Mesenchymal stem cell (in vitro differentiated cells and primary cell): ENCODE measurements around the gene SCN1A.

Experiments used
- DNase-seq: peaks from one replicate; pipeline ENCODE4 v3.0.0-alpha.2; 2013
- H2AFZ ChIP-seq: one replicate; pipeline ENCODE4 v1.6.1; 2013; ENCODE audit warnings: low read depth, mild to moderate bottlenecking, control low read depth, inconsistent platforms, low read length, moderate library complexity
- H2AK5ac ChIP-seq: 2 replicates; pipeline ENCODE4 v1.6.1; 2013; ENCODE audit warnings: low read length, moderate library complexity, mild to moderate bottlenecking, inconsistent platforms; ENCODE audit not compliant: severe bottlenecking
- H2BK120ac ChIP-seq: one replicate; pipeline ENCODE4 v1.6.1; 2013; ENCODE audit warnings: low read depth, mild to moderate bottlenecking, inconsistent platforms, low read length, moderate library complexity
- H2BK12ac ChIP-seq, 2 experiments: one replicate each; pipeline ENCODE4 v1.6.1; 2013; ENCODE audit warnings: inconsistent platforms in 2 of 2, low read length in 2 of 2, mild to moderate bottlenecking in 2 of 2, moderate library complexity in 2 of 2, control low read depth in 1 of 2
- H2BK15ac ChIP-seq: one replicate; pipeline ENCODE4 v1.6.1; 2013; ENCODE audit warnings: mild to moderate bottlenecking, low read depth, inconsistent platforms; ENCODE audit not compliant: poor library complexity, severe bottlenecking
- H2BK5ac ChIP-seq: 2 replicates; pipeline ENCODE4 v1.6.1; 2013; ENCODE audit warnings: low read depth, mild to moderate bottlenecking, low read length, control low read depth, inconsistent platforms; ENCODE audit not compliant: poor library complexity, severe bottlenecking
- H3K14ac ChIP-seq, 2 experiments: one replicate each; pipeline ENCODE4 v1.6.1; 2013; ENCODE audit warnings: inconsistent platforms in 2 of 2, low read length in 2 of 2, control low read depth in 1 of 2, mild to moderate bottlenecking in 1 of 2, moderate library complexity in 1 of 2
- H3K18ac ChIP-seq, 2 experiments: one replicate each; pipeline ENCODE4 v1.6.1; 2013; ENCODE audit warnings: inconsistent platforms in 2 of 2, low read length in 2 of 2, control low read depth in 1 of 2, low read depth in 1 of 2, mild to moderate bottlenecking in 1 of 2
- H3K23ac ChIP-seq, 2 experiments: one replicate each; pipeline ENCODE4 v1.6.1; 2013; ENCODE audit warnings: inconsistent platforms in 2 of 2, low read length in 2 of 2, mild to moderate bottlenecking in 2 of 2, moderate library complexity in 2 of 2, control low read depth in 1 of 2
- H3K27ac ChIP-seq: 2 replicates; pipeline ENCODE4 v1.5.1; 2013; ENCODE audit warnings: mild to moderate bottlenecking, moderate library complexity, low read length, control low read depth, inconsistent platforms; ENCODE audit not compliant: poor library complexity, severe bottlenecking
- H3K27me3 ChIP-seq, 2 experiments: 2 replicates each; pipeline versions ENCODE4 v1.6.1 to v1.7.0; 2013; ENCODE audit warnings: low read length in 2 of 2, mild to moderate bottlenecking in 2 of 2, moderate library complexity in 2 of 2, control low read depth in 1 of 2, inconsistent platforms in 1 of 2; ENCODE audit not compliant: control insufficient read depth in 1 of 2, insufficient read depth in 1 of 2
- H3K36me3 ChIP-seq, 2 experiments: 2 replicates each; pipeline versions ENCODE4 v1.6.1 to v1.7.0; 2013; ENCODE audit warnings: low read length in 2 of 2, control low read depth in 1 of 2, inconsistent platforms in 1 of 2, low read depth in 1 of 2, mild to moderate bottlenecking in 1 of 2; ENCODE audit not compliant: insufficient read depth in 2 of 2, control insufficient read depth in 1 of 2
- H3K4ac ChIP-seq, 2 experiments: one replicate each; pipeline ENCODE4 v1.6.1; 2013; ENCODE audit warnings: inconsistent platforms in 2 of 2, low read length in 2 of 2, mild to moderate bottlenecking in 2 of 2, moderate library complexity in 2 of 2, control low read depth in 1 of 2, low read depth in 1 of 2
- H3K4me1 ChIP-seq: 2 replicates; pipeline ENCODE4 v1.6.1; 2013; ENCODE audit warnings: low read depth, low read length, control low read depth; ENCODE audit not compliant: control insufficient read depth, insufficient read depth
- H3K4me2 ChIP-seq: 2 replicates; pipeline ENCODE4 v1.6.1; 2013; ENCODE audit warnings: low read length, mild to moderate bottlenecking, inconsistent platforms; ENCODE audit not compliant: poor library complexity, severe bottlenecking
- H3K4me3 ChIP-seq, 2 experiments: 2 replicates each; pipeline versions ENCODE4 v1.5.1 to v1.7.0; 2013; ENCODE audit warnings: low read length in 2 of 2, mild to moderate bottlenecking in 2 of 2, control low read depth in 1 of 2, low read depth in 1 of 2; ENCODE audit not compliant: insufficient read depth in 1 of 2
- H3K79me1 ChIP-seq: replicated peaks from 2 replicates; pipeline ENCODE4 v1.6.1; 2013; ENCODE audit warnings: mild to moderate bottlenecking, control low read depth, low read length, inconsistent platforms; ENCODE audit not compliant: poor library complexity, severe bottlenecking
- H3K9ac ChIP-seq: 2 replicates; pipeline ENCODE4 v1.7.0; 2013; ENCODE audit warnings: mild to moderate bottlenecking, low read length, moderate library complexity
- H3K9me3 ChIP-seq: 2 replicates; pipeline ENCODE4 v1.7.0; 2013; ENCODE audit warnings: mild to moderate bottlenecking, low read length; ENCODE audit not compliant: control insufficient read depth
- H4K8ac ChIP-seq: one replicate; pipeline ENCODE4 v1.6.1; 2013; ENCODE audit warnings: inconsistent platforms, mild to moderate bottlenecking, low read length, moderate library complexity
- H4K91ac ChIP-seq: one replicate; pipeline ENCODE4 v1.6.1; 2013; ENCODE audit warnings: mild to moderate bottlenecking, low read length, inconsistent platforms
- WGBS: methylation state at CpG from one replicate; pipeline ENCODE4 v1.1.7; 2013; ENCODE audit warnings: mixed read lengths; 5-methylcytosine and 5-hydroxymethylcytosine counted together

The SCN1A gene

GRCh38 chr2:166057370-166058164 is 70.3 kb downstream of the SCN1A start:
- no peak overlapping the region for H3K14ac ChIP-seq
- no peak overlapping the region for H2BK12ac ChIP-seq
- no peaks in the 10 kb centered on the region for H3K79me1 ChIP-seq
- peak overlapping the region; percentile 59 for H3K9ac ChIP-seq
- no peak overlapping the region for H2BK15ac ChIP-seq
- no peak overlapping the region for H3K4me3 ChIP-seq
- DNase-seq = peak; percentile 15
- no peaks in the 10 kb centered on the region for H3K36me3 ChIP-seq
- no peaks in the 10 kb centered on the region for H3K9me3 ChIP-seq
- H3K27ac ChIP-seq = no peak overlapping the region
- no peaks in the 10 kb centered on the region for H3K27me3 ChIP-seq
- no peak overlapping the region for H2BK120ac ChIP-seq
- H4K8ac ChIP-seq = no peak overlapping the region
- no peak overlapping the region for H4K91ac ChIP-seq
- H3K4ac ChIP-seq = no peak overlapping the region
- H2AFZ ChIP-seq = no peak overlapping the region
- no peak overlapping the region for H3K23ac ChIP-seq
- H3K18ac ChIP-seq = no peak overlapping the region
- no peak overlapping the region for H2AK5ac ChIP-seq
- WGBS = 46% methylated on average over 2 of the region's 4 CpGs
- no peak overlapping the region for H2BK5ac ChIP-seq
- no peak overlapping the region for H3K4me2 ChIP-seq
- no peaks in the 10 kb centered on the region for H3K4me1 ChIP-seq

- Histone ChIP-seq H3K36me3 (no peaks in the 10 kb centered on the region), H2AK5ac (no peak overlapping the region), H2BK12ac (no peak overlapping the region), H2BK5ac (no peak overlapping the region), H4K8ac (no peak overlapping the region), H3K4me3 (no peak overlapping the region), H3K79me1 (no peaks in the 10 kb centered on the region), H2BK15ac (no peak overlapping the region), H3K14ac (no peak overlapping the region), H3K27me3 (no peaks in the 10 kb centered on the region), H3K9ac (no peak overlapping the region), H2BK120ac (no peak overlapping the region), H3K4me2 (no peak overlapping the region), H2AFZ (no peak overlapping the region), H3K4me1 (no peaks in the 10 kb centered on the region), H3K27ac (no peak overlapping the region), H4K91ac (no peak overlapping the region), H3K9me3 (no peaks in the 10 kb centered on the region), H3K18ac (no peak overlapping the region), H3K23ac (no peak overlapping the region), H3K4ac (no peak overlapping the region)
- no peak for DNase-seq
- WGBS = 75% methylated on average over 4 of the region's 5 CpGs
Measured at GRCh38 chr2:166044853-166045483, 82.9 kb downstream of the SCN1A start.

DNA sequence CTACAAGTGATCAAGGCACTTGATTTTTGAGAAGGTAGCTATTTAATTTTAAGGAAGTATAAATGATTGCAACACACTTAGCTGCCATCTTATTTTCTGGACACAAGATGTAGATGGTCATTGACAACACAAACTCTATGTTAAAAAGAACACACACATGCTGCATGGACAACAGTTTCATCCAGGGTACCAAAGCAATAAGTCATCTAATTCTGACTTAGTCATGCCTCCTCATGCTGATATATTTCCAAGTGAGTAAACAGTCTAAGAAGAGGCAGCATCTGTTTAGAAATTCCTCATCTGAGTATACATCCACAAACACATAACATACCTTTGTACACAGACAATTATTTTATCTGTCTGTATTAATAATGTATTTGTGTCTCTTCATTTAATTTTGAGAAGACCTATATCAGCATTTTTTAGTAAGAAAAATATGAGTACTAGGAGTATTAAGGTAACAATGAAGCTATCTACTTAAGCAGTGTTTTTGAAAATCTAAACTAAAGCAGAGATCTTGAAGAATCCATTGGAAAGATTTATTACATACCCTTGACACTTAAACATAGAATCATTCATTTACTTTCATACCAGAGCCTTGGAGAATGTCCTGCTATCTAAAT is 84.9 kb downstream of the SCN1A start:
- H3K4ac ChIP-seq = no peak overlapping the region
- no peak overlapping the region for H2AK5ac ChIP-seq
- H3K4me1 ChIP-seq = no peaks in the 10 kb centered on the region
- no peak for DNase-seq
- no peaks in the 10 kb centered on the region for H3K27me3 ChIP-seq
- H4K91ac ChIP-seq = no peak overlapping the region
- no peak overlapping the region for H3K9ac ChIP-seq
- no peak overlapping the region for H2BK120ac ChIP-seq
- H2AFZ ChIP-seq = no peak overlapping the region
- no peak overlapping the region for H3K23ac ChIP-seq
- H3K9me3 ChIP-seq = no peaks in the 10 kb centered on the region
- H2BK5ac ChIP-seq = no peak overlapping the region
- H3K18ac ChIP-seq = no peak overlapping the region
- no peak overlapping the region for H2BK12ac ChIP-seq
- H4K8ac ChIP-seq = no peak overlapping the region
- no peak overlapping the region for H2BK15ac ChIP-seq
- H3K27ac ChIP-seq = no peak overlapping the region
- H3K4me3 ChIP-seq = no peak overlapping the region
- H3K36me3 ChIP-seq = no peaks in the 10 kb centered on the region
- no peak overlapping the region for H3K4me2 ChIP-seq
- no peak overlapping the region for H3K14ac ChIP-seq
- H3K79me1 ChIP-seq = no peaks in the 10 kb centered on the region

- Histone ChIP-seq H4K91ac (no peak overlapping the region), H2BK15ac (no peak overlapping the region), H3K27me3 (no peaks in the 10 kb centered on the region), H3K36me3 (no peaks in the 10 kb centered on the region), H2BK12ac (no peak overlapping the region), H3K4me1 (no peaks in the 10 kb centered on the region), H2BK5ac (no peak overlapping the region), H3K79me1 (no peaks in the 10 kb centered on the region), H3K9ac (no peak overlapping the region), H3K23ac (no peak overlapping the region), H3K4ac (no peak overlapping the region), H2AFZ (no peak overlapping the region), H2AK5ac (no peak overlapping the region), H2BK120ac (no peak overlapping the region), H3K4me3 (no peak overlapping the region), H3K18ac (no peak overlapping the region), H4K8ac (no peak overlapping the region), H3K14ac (no peak overlapping the region), H3K4me2 (no peak overlapping the region), H3K27ac (no peak overlapping the region), H3K9me3 (no peaks in the 10 kb centered on the region)
- no peak for DNase-seq
- 71% methylated on average over 1 of the region's 1 CpG for WGBS
Measured at GRCh38 chr2:166042356-166042755, 85.5 kb downstream of the SCN1A start.
